Measurements from ENCODE around the gene RAD51B.

Gene RAD51B

DNA sequence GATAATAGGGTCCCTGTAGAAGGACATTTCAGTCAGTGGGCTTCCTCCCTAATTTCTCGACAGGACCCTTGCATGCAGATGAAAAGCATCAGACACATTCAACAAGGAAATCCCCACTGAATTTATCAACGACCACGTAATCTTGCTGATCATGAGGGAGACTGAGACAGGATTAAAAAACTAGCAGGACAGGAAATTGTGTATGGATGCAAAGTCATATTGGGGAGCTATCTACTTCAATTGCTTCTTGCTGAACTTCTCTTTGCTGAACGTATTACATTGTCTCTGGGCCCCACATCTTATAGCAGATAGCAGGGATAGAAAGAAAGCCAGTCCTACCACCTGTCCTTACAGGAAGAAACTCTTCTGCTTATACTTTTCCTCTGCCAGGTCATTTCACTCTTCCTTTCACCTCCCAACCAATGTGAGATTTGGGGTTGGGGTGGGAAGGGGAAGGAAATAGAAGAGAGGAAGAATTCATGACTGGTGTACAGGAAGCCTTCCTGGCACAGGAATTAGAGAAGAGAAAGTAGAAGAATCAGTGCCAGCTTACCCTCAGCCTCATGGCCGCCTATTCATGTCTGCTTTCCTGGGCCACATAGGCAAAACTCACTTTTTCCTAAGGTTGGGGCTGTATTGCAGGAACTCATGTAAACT lies 640.0 kb downstream of the RAD51B start:
- Mint-ChIP-seq H3K4me1 (peaks cover 46% of the 10 kb centered on the region), H3K27me3 (ENCODE audit: low read depth) (peaks cover 2% of the 10 kb centered on the region), H3K27ac (peak overlapping the region; percentile 93 to 97 (median 95)), H3K36me3 (ENCODE audit: low read depth) (peaks cover 7% of the 10 kb centered on the region), H3K9me3 (peaks cover 11% of the 10 kb centered on the region), H3K4me3 (no peak overlapping the region)
- TF ChIP-seq, protein P1, sequence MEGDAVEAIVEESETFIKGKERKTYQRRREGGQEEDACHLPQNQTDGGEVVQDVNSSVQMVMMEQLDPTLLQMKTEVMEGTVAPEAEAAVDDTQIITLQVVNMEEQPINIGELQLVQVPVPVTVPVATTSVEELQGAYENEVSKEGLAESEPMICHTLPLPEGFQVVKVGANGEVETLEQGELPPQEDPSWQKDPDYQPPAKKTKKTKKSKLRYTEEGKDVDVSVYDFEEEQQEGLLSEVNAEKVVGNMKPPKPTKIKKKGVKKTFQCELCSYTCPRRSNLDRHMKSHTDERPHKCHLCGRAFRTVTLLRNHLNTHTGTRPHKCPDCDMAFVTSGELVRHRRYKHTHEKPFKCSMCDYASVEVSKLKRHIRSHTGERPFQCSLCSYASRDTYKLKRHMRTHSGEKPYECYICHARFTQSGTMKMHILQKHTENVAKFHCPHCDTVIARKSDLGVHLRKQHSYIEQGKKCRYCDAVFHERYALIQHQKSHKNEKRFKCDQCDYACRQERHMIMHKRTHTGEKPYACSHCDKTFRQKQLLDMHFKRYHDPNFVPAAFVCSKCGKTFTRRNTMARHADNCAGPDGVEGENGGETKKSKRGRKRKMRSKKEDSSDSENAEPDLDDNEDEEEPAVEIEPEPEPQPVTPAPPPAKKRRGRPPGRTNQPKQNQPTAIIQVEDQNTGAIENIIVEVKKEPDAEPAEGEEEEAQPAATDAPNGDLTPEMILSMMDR (IDR thresholded peaks at IDR 0.05; ENCODE audit: unreplicated experiment in 3 of 3), result no peak

- H3K27ac Mint-ChIP-seq, result peak overlapping the region; percentile 16 to 93 (median 75)
- no peaks in the 10 kb centered on the region for H3K27me3 Mint-ChIP-seq (ENCODE audit: low read depth)
- TF ChIP-seq, protein P1 (IDR thresholded peaks at IDR 0.05; ENCODE audit: unreplicated experiment in 3 of 3), result no peak
- H3K4me3 Mint-ChIP-seq, result no peak overlapping the region
- H3K4me1 Mint-ChIP-seq, result peaks cover 49% of the 10 kb centered on the region
- H3K9me3 Mint-ChIP-seq, result peaks cover 5% of the 10 kb centered on the region
- H3K36me3 Mint-ChIP-seq (ENCODE audit: low read depth), result peaks cover 4% of the 10 kb centered on the region
Observed at GRCh38 chr14:68460541-68460940, 641.0 kb downstream of the RAD51B start.

DNA sequence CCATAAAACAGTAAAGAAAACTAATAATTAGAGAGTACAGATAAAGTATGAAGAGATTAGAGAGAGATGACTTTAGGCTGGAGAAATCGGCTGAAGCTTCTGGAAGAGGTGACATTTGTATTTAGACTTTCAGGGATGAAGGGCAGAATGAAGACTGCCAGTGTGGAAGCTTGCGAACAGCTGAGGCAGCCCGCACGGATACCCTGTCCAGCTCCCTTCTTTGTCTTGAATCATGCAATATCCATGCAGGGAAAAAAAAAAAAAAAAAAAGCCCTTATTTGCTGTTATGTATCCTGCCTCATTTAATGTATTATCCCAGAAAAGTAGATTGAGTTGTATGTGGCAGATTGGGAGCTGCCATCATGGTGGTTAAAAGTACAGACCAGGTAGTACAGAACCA lies 641.5 kb downstream of the RAD51B start:
- peaks cover 49% of the 10 kb centered on the region for H3K4me1 Mint-ChIP-seq
- no peak overlapping the region for H3K4me3 Mint-ChIP-seq
- H3K36me3 Mint-ChIP-seq (ENCODE audit: low read depth), result no peaks in the 10 kb centered on the region
- H3K9me3 Mint-ChIP-seq, result no peaks in the 10 kb centered on the region
- no peaks in the 10 kb centered on the region for H3K27me3 Mint-ChIP-seq (ENCODE audit: low read depth)
- H3K27ac Mint-ChIP-seq, result peak overlapping the region; percentile 16 to 93 (median 75)
- TF ChIP-seq, protein P1 (IDR thresholded peaks at IDR 0.05; ENCODE audit: unreplicated experiment in 3 of 3), result no peak

DNA sequence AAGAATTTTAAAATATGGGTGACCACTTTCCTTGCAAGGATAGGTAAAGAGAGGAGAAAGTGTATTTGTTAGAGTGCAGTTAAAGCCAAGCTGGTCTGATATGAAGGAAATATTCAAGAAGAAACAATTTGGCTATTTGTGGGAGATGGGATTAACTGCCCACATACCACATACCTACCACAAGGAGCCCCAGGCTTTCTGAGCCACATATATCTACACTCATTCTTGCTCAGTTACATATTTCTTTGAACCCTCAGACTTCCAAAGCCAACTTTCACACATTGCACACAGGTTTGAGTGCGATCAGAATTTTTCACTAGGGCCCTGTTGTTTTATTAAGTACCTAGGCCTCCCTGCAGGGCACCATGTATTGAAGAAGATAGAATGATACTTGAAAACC lies 643.1 kb downstream of the RAD51B start:
- TF ChIP-seq, protein P1 (IDR thresholded peaks at IDR 0.05; ENCODE audit: unreplicated experiment in 3 of 3), result peak in 2 of 3 experiments; percentile 17 to 25
- H3K4me1 Mint-ChIP-seq, result peaks cover 54% of the 10 kb centered on the region
- H3K9me3 Mint-ChIP-seq, result no peaks in the 10 kb centered on the region
- no peaks in the 10 kb centered on the region for H3K27me3 Mint-ChIP-seq (ENCODE audit: low read depth)
- no peaks in the 10 kb centered on the region for H3K36me3 Mint-ChIP-seq (ENCODE audit: low read depth)
- peak overlapping the region in 2 of 3 experiments; percentile 62 to 93 for H3K27ac Mint-ChIP-seq
- no peak overlapping the region for H3K4me3 Mint-ChIP-seq

- Mint-ChIP-seq H3K4me3 (no peak overlapping the region), H3K27ac (peak overlapping the region in 2 of 3 experiments; percentile 62 to 93), H3K4me1 (peaks cover 53% of the 10 kb centered on the region), H3K36me3 (ENCODE audit: low read depth) (no peaks in the 10 kb centered on the region), H3K27me3 (ENCODE audit: low read depth) (no peaks in the 10 kb centered on the region), H3K9me3 (no peaks in the 10 kb centered on the region)
- TF ChIP-seq, protein P1 (IDR thresholded peaks at IDR 0.05; ENCODE audit: unreplicated experiment in 3 of 3), result no peak
Observed at GRCh38 chr14:68463299-68463698, 643.7 kb downstream of the RAD51B start.

Measured in nephron (organoid).